ENCODE measurements around the gene APRT.
"Not testable (repeated sequence)": the region's sequence is repeated elsewhere in the genome, so short reads cannot be mapped to it uniquely, and the experiment has no call there.

Gene APRT

GRCh38 chr16:88842308-88842756 is 30.6 kb upstream of the APRT start:
- DNase-seq (ENCODE audit: low read depth) = no peak

- DNase-seq (ENCODE audit: low read depth) = no peak
Measured at GRCh38 chr16:88841521-88842307, 30.0 kb upstream of the APRT start.

- DNase-seq (ENCODE audit: low read depth) = no peak
Measured at GRCh38 chr16:88840600-88841215, 29.0 kb upstream of the APRT start.

- DNase-seq (ENCODE audit: low read depth) = no peak
Measured at GRCh38 chr16:88839745-88840599, 28.2 kb upstream of the APRT start.

GRCh38 chr16:88839026-88839529 is 27.4 kb upstream of the APRT start:
- DNase-seq (ENCODE audit: low read depth) = no peak

- DNase-seq (ENCODE audit: low read depth) = no peak
Measured at GRCh38 chr16:88838566-88838965, 26.8 kb upstream of the APRT start.

- DNase-seq (ENCODE audit: low read depth) = no peak
Measured at GRCh38 chr16:88837806-88838205, 26.1 kb upstream of the APRT start.

GRCh38 chr16:88836791-88837190 is 25.1 kb upstream of the APRT start:
- no peak for DNase-seq (ENCODE audit: low read depth)

GRCh38 chr16:88835818-88836217 is 24.1 kb upstream of the APRT start:
- no peak for DNase-seq (ENCODE audit: low read depth)

GRCh38 chr16:88835383-88835782 is 23.7 kb upstream of the APRT start:
- DNase-seq (ENCODE audit: low read depth) = no peak

- DNase-seq (ENCODE audit: low read depth) = no peak
Measured at GRCh38 chr16:88834670-88835069, 22.9 kb upstream of the APRT start.

GRCh38 chr16:88833086-88833485 is 21.4 kb upstream of the APRT start:
- DNase-seq (ENCODE audit: low read depth) = no peak

GRCh38 chr16:88831838-88832237 is 20.1 kb upstream of the APRT start:
- no peak for DNase-seq (ENCODE audit: low read depth)

GRCh38 chr16:88830783-88831182 is 19.1 kb upstream of the APRT start:
- DNase-seq (ENCODE audit: low read depth) = no peak

- DNase-seq (ENCODE audit: low read depth) = no peak
Measured at GRCh38 chr16:88830258-88830657, 18.5 kb upstream of the APRT start.

- DNase-seq (ENCODE audit: low read depth) = no peak
Measured at GRCh38 chr16:88828711-88829110, 17.0 kb upstream of the APRT start.

- DNase-seq (ENCODE audit: low read depth) = no peak
Measured at GRCh38 chr16:88827727-88828126, 16.0 kb upstream of the APRT start.

GRCh38 chr16:88826070-88826840 is 14.5 kb upstream of the APRT start:
- no peak for DNase-seq (ENCODE audit: low read depth)

- no peak for DNase-seq (ENCODE audit: low read depth)
Measured at GRCh38 chr16:88825146-88825545, 13.4 kb upstream of the APRT start.

- no peak for DNase-seq (ENCODE audit: low read depth)
Measured at GRCh38 chr16:88824256-88825077, 12.7 kb upstream of the APRT start.

- not testable (repeated sequence) for DNase-seq (ENCODE audit: low read depth)
Measured at GRCh38 chr16:88823646-88824045, 11.9 kb upstream of the APRT start.

All from T follicular helper cell (primary cell).